ENCODE measurements around the gene VCX2.
"Not testable (repeated sequence)": the region's sequence is repeated elsewhere in the genome, so short reads cannot be mapped to it uniquely, and the experiment has no call there.

VCX2 gene

GRCh38 chrX:8171169-8171568, at the start of gene VCX2:
Gene VCX2 (minus strand): TSS chrX:8171267. CDS start chrX:8170643, 624 bp downstream.
- FAIRE-seq; DNase-seq (ENCODE audit: extremely low spot score, insufficient read length, low read depth): not testable (repeated sequence)

- FAIRE-seq (no peak), DNase-seq (ENCODE audit: extremely low spot score, insufficient read length, low read depth) (no peak)
These were observed 33.9 kb upstream of the VCX2 start for GRCh38 chrX:8204943-8205342.

- DNase-seq (ENCODE audit: extremely low spot score, insufficient read length, low read depth) (no peak), FAIRE-seq (no peak)
These were observed 33.3 kb upstream of the VCX2 start for GRCh38 chrX:8204169-8204935.

GRCh38 chrX:8201896-8202331, 30.8 kb upstream of the VCX2 start:
- no peak for FAIRE-seq
- no peak for DNase-seq (ENCODE audit: extremely low spot score, insufficient read length, low read depth)

GRCh38 chrX:8196776-8197175, 25.7 kb upstream of the VCX2 start:
- FAIRE-seq (no peak), DNase-seq (ENCODE audit: extremely low spot score, insufficient read length, low read depth) (no peak)

GRCh38 chrX:8194216-8194615, 23.1 kb upstream of the VCX2 start:
- FAIRE-seq: no peak
- DNase-seq (ENCODE audit: extremely low spot score, insufficient read length, low read depth): no peak

- DNase-seq (ENCODE audit: extremely low spot score, insufficient read length, low read depth) (no peak), FAIRE-seq (no peak)
These were observed 21.2 kb upstream of the VCX2 start for GRCh38 chrX:8192276-8192675.

GRCh38 chrX:8191022-8191421, 20.0 kb upstream of the VCX2 start:
- FAIRE-seq (no peak), DNase-seq (ENCODE audit: extremely low spot score, insufficient read length, low read depth) (no peak)

GRCh38 chrX:8190341-8190830, 19.3 kb upstream of the VCX2 start:
- FAIRE-seq: no peak
- no peak for DNase-seq (ENCODE audit: extremely low spot score, insufficient read length, low read depth)

- no peak for DNase-seq (ENCODE audit: extremely low spot score, insufficient read length, low read depth)
- no peak for FAIRE-seq
These were observed 18.2 kb upstream of the VCX2 start for GRCh38 chrX:8189096-8189830.

- DNase-seq (ENCODE audit: extremely low spot score, insufficient read length, low read depth): no peak
- FAIRE-seq: no peak
These were observed 12.3 kb upstream of the VCX2 start for GRCh38 chrX:8183346-8183745.

- no peak for FAIRE-seq
- no peak for DNase-seq (ENCODE audit: extremely low spot score, insufficient read length, low read depth)
These were observed 8.6 kb upstream of the VCX2 start for GRCh38 chrX:8179656-8180055.

- not testable (repeated sequence) for DNase-seq (ENCODE audit: extremely low spot score, insufficient read length, low read depth); FAIRE-seq
These were observed 17.1 kb downstream of the VCX2 start for GRCh38 chrX:8154011-8154410.

- FAIRE-seq: no peak
- no peak for DNase-seq (ENCODE audit: extremely low spot score, insufficient read length, low read depth)
These were observed 23.8 kb downstream of the VCX2 start for GRCh38 chrX:8147226-8147625.

GRCh38 chrX:8144925-8145324, 26.1 kb downstream of the VCX2 start:
- FAIRE-seq: no peak

GRCh38 chrX:8141896-8142295, 29.2 kb downstream of the VCX2 start:
- DNase-seq (ENCODE audit: extremely low spot score, insufficient read length, low read depth) (no peak), FAIRE-seq (no peak)

More at GRCh38 chrX:8144925-8145324, 26.1 kb downstream of the VCX2 start:
- DNase-seq (ENCODE audit: extremely low spot score, insufficient read length, low read depth): no peak

GRCh38 chrX:8140986-8141744, 29.9 kb downstream of the VCX2 start:
- DNase-seq (ENCODE audit: extremely low spot score, insufficient read length, low read depth) (no peak), FAIRE-seq (no peak)

GRCh38 chrX:8139716-8140115, 31.4 kb downstream of the VCX2 start:
- FAIRE-seq (no peak), DNase-seq (ENCODE audit: extremely low spot score, insufficient read length, low read depth) (no peak)

GRCh38 chrX:8138252-8138651, 32.8 kb downstream of the VCX2 start:
- FAIRE-seq: no peak
- no peak for DNase-seq (ENCODE audit: extremely low spot score, insufficient read length, low read depth)

GRCh38 chrX:8126648-8127047, 44.4 kb downstream of the VCX2 start:
- no peak for DNase-seq (ENCODE audit: extremely low spot score, insufficient read length, low read depth)
- FAIRE-seq: peak; percentile 42

Measured in GM18507 (cell line).